ENCODE data around the gene PAK6. TPM values are rescaled to one million over a fixed set of nuclear protein-coding genes. Genes with fewer than 3 reads are reported as not detected.

The PAK6 gene
- polyA plus RNA-seq, 3 donors, result 0.03 TPM; not detected in 2

GRCh38 chr15:40247406-40247971 is 8.6 kb downstream of the PAK6 start:
- no peak for TF ChIP-seq CTCF (IDR thresholded peaks at IDR 0.05)
- peaks cover 22 to 30% (median 30%) of the 10 kb centered on the region in 3 donors for H3K27me3 Mint-ChIP-seq (ENCODE audit: low read depth in 3 of 3)
- Histone ChIP-seq H3K4me3 (replicated peaks in 1 of 3; ENCODE audit: low read depth in 2 of 3, low read length in 3 of 3) (no peak overlapping the region), H3K79me2 (ENCODE audit: insufficient read depth, low read length) (no peaks in the 10 kb centered on the region), H3K36me3 (replicated peaks in 1 of 2; ENCODE audit: control insufficient read depth in 1 of 2, insufficient read depth in 2 of 2, low read length in 2 of 2) (no peaks in the 10 kb centered on the region), H3K27ac (ENCODE audit: low read depth in 1 of 2, low read length in 2 of 2) (no peak overlapping the region), H2AFZ (ENCODE audit: insufficient read depth, low read depth, low read length, poor library complexity, severe bottlenecking) (no peak overlapping the region), H3K9ac (ENCODE audit: insufficient read depth, low read length, poor library complexity, severe bottlenecking) (no peak overlapping the region), H3K27me3 (ENCODE audit: control insufficient read depth in 2 of 2, insufficient read depth in 2 of 2, low read length in 2 of 2) (peaks cover 12 to 16% of the 10 kb centered on the region in 2 donors), H4K20me1 (ENCODE audit: insufficient read depth, low read length) (no peaks in the 10 kb centered on the region), H3K4me1 (ENCODE audit: control insufficient read depth in 1 of 2, insufficient read depth in 2 of 2, low read length in 2 of 2) (peaks cover 3 to 5% of the 10 kb centered on the region in 2 donors), H3K4me2 (replicated peaks; ENCODE audit: extremely low read depth, low read length, poor library complexity, severe bottlenecking) (no peak overlapping the region), H3K9me3 (replicated peaks in 1 of 2; ENCODE audit: control insufficient read depth in 1 of 2, insufficient read depth in 1 of 2, low read length in 2 of 2) (no peaks in the 10 kb centered on the region)
- H3K9me3 Mint-ChIP-seq, result peaks cover 0 to 3% (median 0%) of the 10 kb centered on the region in 7 donors
- H3K36me3 Mint-ChIP-seq, result no peaks in the 10 kb centered on the region
- intact Hi-C loops (cut with micrococcal nuclease), result no loop called here
- no peak for DNase-seq
- WGBS (ENCODE audit: insufficient coverage), result 87% methylated on average over 3 of the region's 12 CpGs
- peaks cover 2% of the 10 kb centered on the region for H3K4me1 Mint-ChIP-seq
- no peak overlapping the region for H3K4me3 Mint-ChIP-seq
- no peak overlapping the region for H3K27ac Mint-ChIP-seq

GRCh38 chr15:40248006-40248783 is 9.3 kb downstream of the PAK6 start:
- no peaks in the 10 kb centered on the region for H3K79me2 ChIP-seq (ENCODE audit: insufficient read depth, low read length)
- no peak for TF ChIP-seq CTCF (IDR thresholded peaks at IDR 0.05)
- peaks cover 26 to 37% (median 33%) of the 10 kb centered on the region in 3 donors for H3K27me3 Mint-ChIP-seq (ENCODE audit: low read depth in 3 of 3)
- no peak overlapping the region for H3K9ac ChIP-seq (ENCODE audit: insufficient read depth, low read length, poor library complexity, severe bottlenecking)
- intact Hi-C loops (cut with micrococcal nuclease), result no loop called here
- no peaks in the 10 kb centered on the region for H3K36me3 ChIP-seq (replicated peaks in 1 of 2; ENCODE audit: control insufficient read depth in 1 of 2, insufficient read depth in 2 of 2, low read length in 2 of 2)
- H3K4me3 ChIP-seq (replicated peaks in 1 of 3; ENCODE audit: low read depth in 2 of 3, low read length in 3 of 3), result no peak overlapping the region
- peaks cover 7 to 12% of the 10 kb centered on the region in 2 donors for H3K4me1 ChIP-seq (ENCODE audit: control insufficient read depth in 1 of 2, insufficient read depth in 2 of 2, low read length in 2 of 2)
- no peak for DNase-seq
- H3K4me1 Mint-ChIP-seq, result peaks cover 5% of the 10 kb centered on the region
- no peaks in the 10 kb centered on the region for H4K20me1 ChIP-seq (ENCODE audit: insufficient read depth, low read length)
- H2AFZ ChIP-seq (ENCODE audit: insufficient read depth, low read depth, low read length, poor library complexity, severe bottlenecking), result no peak overlapping the region
- peaks cover 0 to 5% of the 10 kb centered on the region in 2 donors for H3K9me3 ChIP-seq (replicated peaks in 1 of 2; ENCODE audit: control insufficient read depth in 1 of 2, insufficient read depth in 1 of 2, low read length in 2 of 2)
- H3K27ac ChIP-seq (ENCODE audit: low read depth in 1 of 2, low read length in 2 of 2), result no peak overlapping the region
- peaks cover 14 to 22% of the 10 kb centered on the region in 2 donors for H3K27me3 ChIP-seq (ENCODE audit: control insufficient read depth in 2 of 2, insufficient read depth in 2 of 2, low read length in 2 of 2)
- peaks cover 0 to 2% of the 10 kb centered on the region in 2 donors for H3K36me3 Mint-ChIP-seq
- 98% methylated on average over 13 of the region's 17 CpGs for WGBS (ENCODE audit: insufficient coverage)
- H3K4me3 Mint-ChIP-seq, result no peak overlapping the region
- H3K9me3 Mint-ChIP-seq, result peaks cover 0 to 5% (median under 1%) of the 10 kb centered on the region in 7 donors
- H3K4me2 ChIP-seq (replicated peaks; ENCODE audit: extremely low read depth, low read length, poor library complexity, severe bottlenecking), result no peak overlapping the region
- H3K27ac Mint-ChIP-seq, result no peak overlapping the region
